ENCODE data around the gene DCDC2B. TPM values are rescaled to one million over a fixed set of nuclear protein-coding genes. Genes with fewer than 3 reads are reported as not detected.
A peak's percentile ranks its signal among the peaks of the same experiment; 100 is the strongest.

The DCDC2B gene
- total RNA-seq, 1 experiment from 2014 or later = not detected

GRCh38 chr1:32228771-32229170 is 19.9 kb downstream of the DCDC2B start:
- peaks cover 2 to 5% of the 10 kb centered on the region in 2 experiments; a peak in 3 of 4 replicates for H3K4me1 Mint-ChIP-seq
- no peak overlapping the region for H3K23ac ChIP-seq (ENCODE audit: insufficient read length, low read depth, low read length)
- no peaks in the 10 kb centered on the region for H3K27me3 ChIP-seq (ENCODE audit: insufficient read depth, low read length)
- peaks cover 43 to 75% (median 61%) of the 10 kb centered on the region in 3 experiments for H3K36me3 Mint-ChIP-seq (ENCODE audit: insufficient read depth in 1 of 3, low read depth in 3 of 3)
- H3K79me1 ChIP-seq (ENCODE audit: insufficient read depth, low read depth, low read length, poor library complexity, severe bottlenecking) = no peaks in the 10 kb centered on the region
- H4K5ac ChIP-seq (ENCODE audit: insufficient read length, low read depth, low read length) = no peak overlapping the region
- H3K9me3 Mint-ChIP-seq = no peaks in the 10 kb centered on the region
- no peak overlapping the region for H2BK5ac ChIP-seq (ENCODE audit: insufficient read length, low read length)
- no peak overlapping the region for H4K91ac ChIP-seq (ENCODE audit: insufficient read length, low read depth, low read length)
- H3K79me2 ChIP-seq (ENCODE audit: insufficient read depth, low read length) = no peaks in the 10 kb centered on the region
- TF ChIP-seq, protein P1, sequence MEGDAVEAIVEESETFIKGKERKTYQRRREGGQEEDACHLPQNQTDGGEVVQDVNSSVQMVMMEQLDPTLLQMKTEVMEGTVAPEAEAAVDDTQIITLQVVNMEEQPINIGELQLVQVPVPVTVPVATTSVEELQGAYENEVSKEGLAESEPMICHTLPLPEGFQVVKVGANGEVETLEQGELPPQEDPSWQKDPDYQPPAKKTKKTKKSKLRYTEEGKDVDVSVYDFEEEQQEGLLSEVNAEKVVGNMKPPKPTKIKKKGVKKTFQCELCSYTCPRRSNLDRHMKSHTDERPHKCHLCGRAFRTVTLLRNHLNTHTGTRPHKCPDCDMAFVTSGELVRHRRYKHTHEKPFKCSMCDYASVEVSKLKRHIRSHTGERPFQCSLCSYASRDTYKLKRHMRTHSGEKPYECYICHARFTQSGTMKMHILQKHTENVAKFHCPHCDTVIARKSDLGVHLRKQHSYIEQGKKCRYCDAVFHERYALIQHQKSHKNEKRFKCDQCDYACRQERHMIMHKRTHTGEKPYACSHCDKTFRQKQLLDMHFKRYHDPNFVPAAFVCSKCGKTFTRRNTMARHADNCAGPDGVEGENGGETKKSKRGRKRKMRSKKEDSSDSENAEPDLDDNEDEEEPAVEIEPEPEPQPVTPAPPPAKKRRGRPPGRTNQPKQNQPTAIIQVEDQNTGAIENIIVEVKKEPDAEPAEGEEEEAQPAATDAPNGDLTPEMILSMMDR (conservative IDR thresholded peaks at IDR 0.05) = no peak
- no peak overlapping the region for H3K27ac ChIP-seq (ENCODE audit: insufficient read length, low read depth, low read length)
- H2BK20ac ChIP-seq (ENCODE audit: low read depth, low read length, poor library complexity, severe bottlenecking) = no peak overlapping the region
- H2AFZ ChIP-seq (ENCODE audit: low read length) = no peak overlapping the region
- no peaks in the 10 kb centered on the region for H4K20me1 ChIP-seq (ENCODE audit: control insufficient read depth, insufficient read depth, insufficient read length)
- no peak overlapping the region for H2BK12ac ChIP-seq (ENCODE audit: insufficient read length, low read depth, low read length)
- H2BK120ac ChIP-seq (ENCODE audit: low read depth, low read length, poor library complexity, severe bottlenecking) = no peak overlapping the region
- no peak overlapping the region for H3K4me2 ChIP-seq (ENCODE audit: insufficient read depth, insufficient read length, low read length)
- H3K56ac ChIP-seq (ENCODE audit: insufficient read length, low read depth, low read length) = no peak overlapping the region
- H3T11ph ChIP-seq (ENCODE audit: low read length) = no peak overlapping the region
- no peak overlapping the region for H3K4me3 Mint-ChIP-seq
- no CpG with 5 or more reads among the region's 3 CpGs for WGBS (ENCODE audit: extremely low coverage, insufficient read length, low lambda C conversion rate)
- H3K27ac Mint-ChIP-seq = peak overlapping the region in 1 of 3 experiments; percentile 56; a peak in 1 of 7 replicates
- no peak overlapping the region for H3K14ac ChIP-seq (ENCODE audit: insufficient read depth, low read length)
- DNase-seq = no peak
- H3K23me2 ChIP-seq (ENCODE audit: insufficient read length, low read depth, low read length, poor library complexity, severe bottlenecking) = no peaks in the 10 kb centered on the region
- no peaks in the 10 kb centered on the region for H3K9me3 ChIP-seq (ENCODE audit: control insufficient read depth, low read depth, low read length)
- no peak overlapping the region for H2AK5ac ChIP-seq (ENCODE audit: insufficient read length, low read length)
- H3K4me1 ChIP-seq (ENCODE audit: insufficient read depth, low read length) = no peaks in the 10 kb centered on the region
- H3K27me3 Mint-ChIP-seq (ENCODE audit: low read depth) = no peaks in the 10 kb centered on the region
- H3K9ac ChIP-seq (ENCODE audit: extremely low read depth, insufficient read length, low read length) = no peak overlapping the region
- H3K18ac ChIP-seq (ENCODE audit: insufficient read length, low read depth, low read length) = no peak overlapping the region
- no peak overlapping the region for H2BK15ac ChIP-seq (ENCODE audit: low read depth, low read length)
- H4K8ac ChIP-seq (replicated peaks; ENCODE audit: insufficient read length, low read depth, low read length) = no peak overlapping the region
- H3K4ac ChIP-seq (ENCODE audit: low read depth, low read length) = no peak overlapping the region
